ENCODE data around the gene WNT4. TPM values are rescaled to one million over a fixed set of nuclear protein-coding genes. Genes with fewer than 3 reads are reported as not detected.

Gene WNT4
- total and polyA plus RNA-seq, 2 of the 8 experiments (the other 6 are each of a cell fraction or from before 2014, with no cell fraction given): 1.3 to 6.6 TPM

DNA sequence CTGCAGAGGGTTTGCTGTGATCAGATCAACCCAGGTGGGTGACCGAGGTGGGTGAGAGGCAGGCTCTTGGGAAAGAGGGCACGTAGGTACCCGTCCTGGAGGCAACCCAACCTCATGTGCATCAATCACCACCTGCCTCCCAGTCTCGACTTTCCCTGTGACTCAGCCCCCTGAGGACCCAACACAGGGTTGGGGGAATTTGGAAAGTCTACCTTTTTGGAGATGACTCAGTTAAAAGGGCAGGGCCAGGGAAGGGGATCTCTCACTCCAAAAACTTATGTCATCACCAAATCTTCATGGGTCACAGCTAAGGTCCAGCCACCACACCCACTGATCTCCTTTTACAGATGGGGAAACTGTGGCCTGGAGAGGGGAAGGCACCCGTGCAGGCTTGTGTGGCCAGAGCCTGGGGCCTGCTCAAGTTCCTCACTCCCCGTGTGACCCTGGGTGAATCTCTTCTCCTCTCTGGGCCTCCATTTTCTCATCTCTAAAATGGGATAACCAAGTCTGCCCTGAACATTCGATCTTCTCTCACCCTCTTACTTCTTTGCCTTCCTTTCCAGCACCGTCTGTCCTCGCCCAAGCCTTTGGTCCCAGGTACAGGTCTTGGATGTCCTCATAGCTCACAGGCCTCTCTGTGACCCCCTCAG, 34.6 kb upstream of the WNT4 start:
- Histone ChIP-seq H3K4me2 (ENCODE audit: insufficient read depth in 1 of 2, low read depth in 2 of 2, low read length in 2 of 2) (no peak overlapping the region), H3K23me2 (ENCODE audit: low read depth, low read length) (no peaks in the 10 kb centered on the region), H3K9me3 (ENCODE audit: insufficient read depth in 2 of 2, low read depth in 1 of 2, low read length in 1 of 2) (peaks cover 11 to 12% of the 10 kb centered on the region in 2 experiments; a peak in 3 of 4 replicates), H4K91ac (replicated peaks; ENCODE audit: insufficient read length, low read length) (no peak overlapping the region), H3K9ac (replicated peaks in 1 of 4; ENCODE audit: extremely low read depth in 1 of 4, low read depth in 3 of 4, low read length in 3 of 4) (no peak overlapping the region), H3K79me2 (ENCODE audit: control insufficient read depth in 1 of 2, insufficient read depth in 2 of 2, low read length in 2 of 2) (no peaks in the 10 kb centered on the region), H2BK5ac (ENCODE audit: low read depth, low read length) (no peak overlapping the region), H3K27me3 (replicated peaks in 1 of 4; ENCODE audit: control insufficient read depth in 3 of 4, extremely low read depth in 1 of 4, insufficient read depth in 3 of 4, low read length in 3 of 4) (no peaks in the 10 kb centered on the region; a peak in 1 of 7 replicates), H3K4ac (replicated peaks; ENCODE audit: insufficient read length, low read depth, low read length) (no peak overlapping the region), H3K14ac (ENCODE audit: insufficient read length) (no peak overlapping the region), H2BK15ac (ENCODE audit: low read length) (no peak overlapping the region), H3K4me3 (ENCODE audit: extremely low read depth in 1 of 4, insufficient read depth in 2 of 4, low read depth in 3 of 4, low read length in 4 of 4) (no peak overlapping the region), H3K4me1 (replicated peaks in 1 of 4; ENCODE audit: control insufficient read depth in 3 of 4, insufficient read depth in 4 of 4, low read length in 3 of 4) (peaks cover 0 to 2% (median 0%) of the 10 kb centered on the region in 4 experiments; a peak in 1 of 7 replicates), H3K56ac (replicated peaks; ENCODE audit: insufficient read length, low read depth, low read length) (no peak overlapping the region), H4K8ac (ENCODE audit: extremely low read depth, insufficient read depth, low read length) (no peak overlapping the region), H3K36me3 (ENCODE audit: control insufficient read depth in 2 of 4, insufficient read depth in 4 of 4, low read length in 3 of 4) (no peaks in the 10 kb centered on the region), H2AK5ac (ENCODE audit: low read depth, low read length) (no peak overlapping the region), H4K20me1 (replicated peaks in 1 of 2; ENCODE audit: control insufficient read depth in 1 of 2, insufficient read depth in 2 of 2, low read length in 2 of 2) (no peaks in the 10 kb centered on the region), H3K79me1 (ENCODE audit: low read depth, low read length) (no peaks in the 10 kb centered on the region), H2BK120ac (replicated peaks; ENCODE audit: low read depth, low read length) (no peak overlapping the region), H4K5ac (ENCODE audit: insufficient read length, low read depth, low read length) (no peak overlapping the region), H3K18ac (ENCODE audit: extremely low read depth, low read length) (no peak overlapping the region), H3K23ac (ENCODE audit: insufficient read length) (no peak overlapping the region), H2BK20ac (ENCODE audit: low read length) (no peak overlapping the region), H3K27ac (ENCODE audit: low read depth, low read length) (no peak overlapping the region), H2AFZ (ENCODE audit: low read length) (no peak overlapping the region), H2BK12ac (ENCODE audit: low read depth, low read length) (no peak overlapping the region)
- FAIRE-seq (no peak), DNase-seq (ENCODE audit: low read depth in 1 of 2, low spot score in 2 of 2) (no peak)
- CTCF ChIA-PET (ENCODE audit: partially characterized antibody): no interaction called here
- no peak for TF ChIP-seq RAD21 (IDR thresholded peaks at IDR 0.05 in 1 of 2, conservative IDR thresholded peaks at IDR 0.05 in 1 of 2; ENCODE audit: low read depth in 2 of 2, low read length in 2 of 2)
- TF ChIP-seq, protein P1, sequence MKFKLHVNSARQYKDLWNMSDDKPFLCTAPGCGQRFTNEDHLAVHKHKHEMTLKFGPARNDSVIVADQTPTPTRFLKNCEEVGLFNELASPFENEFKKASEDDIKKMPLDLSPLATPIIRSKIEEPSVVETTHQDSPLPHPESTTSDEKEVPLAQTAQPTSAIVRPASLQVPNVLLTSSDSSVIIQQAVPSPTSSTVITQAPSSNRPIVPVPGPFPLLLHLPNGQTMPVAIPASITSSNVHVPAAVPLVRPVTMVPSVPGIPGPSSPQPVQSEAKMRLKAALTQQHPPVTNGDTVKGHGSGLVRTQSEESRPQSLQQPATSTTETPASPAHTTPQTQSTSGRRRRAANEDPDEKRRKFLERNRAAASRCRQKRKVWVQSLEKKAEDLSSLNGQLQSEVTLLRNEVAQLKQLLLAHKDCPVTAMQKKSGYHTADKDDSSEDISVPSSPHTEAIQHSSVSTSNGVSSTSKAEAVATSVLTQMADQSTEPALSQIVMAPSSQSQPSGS (IDR thresholded peaks at IDR 0.05; ENCODE audit: low read length): no peak
- no peak for TF ChIP-seq CBX8 (IDR thresholded peaks at IDR 0.05; ENCODE audit: borderline replicate concordance, low read depth, low read length)
- no peak for TF ChIP-seq SP4 (IDR thresholded peaks at IDR 0.05; ENCODE audit: low read length)
- WGBS, 2 experiments (ENCODE audit: extremely low coverage in 1 of 2, insufficient coverage in 1 of 2, insufficient read length in 1 of 2, insufficient replicate concordance in 2 of 2, low coverage in 1 of 2, low lambda C conversion rate in 2 of 2, missing lambda C conversion rate in 1 of 2): 83% methylated on average over 9 of the region's 9 CpGs; no CpG with 5 or more reads in 1 of the 2 experiments
- POLR2A ChIA-PET (ENCODE audit: partially characterized antibody): no interaction called here
